IMR-90 (cell line): Measurements from ENCODE around the gene ASAH2. TPM values are rescaled to one million over a fixed set of nuclear protein-coding genes. Genes with fewer than 3 reads are reported as not detected.

Source experiments
- ATAC-seq: fragments of 200-7000 bp; cut with Tn5 transposase; 2 replicates; pipeline ENCODE4 v1.9.1; 2020; ENCODE audit warnings: low read depth, mild to moderate bottlenecking, moderate library complexity
- BruUV-seq: library from RNA; stranded (reverse); fragments of 400-500 nt; replicated peaks from 2 replicates; lab custom pipeline; 2021; lab: Mats Ljungman, UMichigan
- CTCF ChIA-PET: fragments of 300-600 bp; formaldehyde crosslinking; extraction: SDS; loops from one replicate; lab custom pipeline; 2021; ENCODE audit warnings: antibody characterized with exemption; lab: Yijun Ruan, JAX
- POLR2A ChIA-PET: fragments of 300-600 bp; sonication (Branson Sonifier 250); formaldehyde crosslinking; loops from one replicate; lab custom pipeline; 2022; ENCODE audit warnings: antibody characterized with exemption; ENCODE audit not compliant: unreplicated experiment; lab: Charles Lee
- DNase-seq: peaks from one replicate; pipeline ENCODE4 v3.0.0; 2013
- H2AFZ ChIP-seq: replicated peaks from 2 replicates; pipeline ENCODE3; 2013; ENCODE audit warnings: low read length, mild to moderate bottlenecking; ENCODE audit not compliant: poor library complexity
- H2AK5ac ChIP-seq: 2 replicates; pipeline ENCODE4 v1.6.1; 2013; ENCODE audit warnings: low read depth, low read length, inconsistent platforms
- H2AK9ac ChIP-seq: replicated peaks from 2 replicates; pipeline ENCODE3; 2013; ENCODE audit warnings: mild to moderate bottlenecking, low read depth, low read length, moderate library complexity; ENCODE audit not compliant: poor library complexity
- H2BK120ac ChIP-seq: 2 replicates; pipeline ENCODE4 v1.6.1; 2013; ENCODE audit warnings: low read depth, low read length, inconsistent platforms
- H2BK15ac ChIP-seq: 3 replicates; pipeline ENCODE4 v1.6.1; 2013; ENCODE audit warnings: low read depth, low read length, inconsistent platforms
- H2BK20ac ChIP-seq: 2 replicates; pipeline ENCODE4 v1.6.1; 2013; ENCODE audit warnings: low read depth, mild to moderate bottlenecking, inconsistent platforms, low read length, moderate library complexity
- H2BK5ac ChIP-seq: 2 replicates; pipeline ENCODE4 v1.6.1; 2013; ENCODE audit warnings: mild to moderate bottlenecking, low read depth, low read length, inconsistent platforms; ENCODE audit not compliant: poor library complexity, severe bottlenecking
- H3K14ac ChIP-seq: replicated peaks from 2 replicates; pipeline ENCODE4 v1.6.1; 2013; ENCODE audit warnings: low read depth, low read length, inconsistent platforms
- H3K18ac ChIP-seq: 2 replicates; pipeline ENCODE4 v1.6.1; 2013; ENCODE audit warnings: low read depth, low read length, control low read depth
- H3K23ac ChIP-seq: 2 replicates; pipeline ENCODE4 v1.6.1; 2013; ENCODE audit warnings: low read depth, low read length, inconsistent platforms
- H3K27ac ChIP-seq: 2 replicates; pipeline ENCODE4 v1.5.1; 2013; ENCODE audit warnings: mild to moderate bottlenecking, control low read depth, low read length; ENCODE audit not compliant: insufficient read depth
- H3K27me3 ChIP-seq: 2 replicates; pipeline ENCODE4 v1.6.1; 2013; ENCODE audit warnings: low read length; ENCODE audit not compliant: control insufficient read depth, insufficient read depth
- H3K36me3 ChIP-seq: 2 replicates; pipeline ENCODE4 v1.6.1; 2013; ENCODE audit warnings: low read length, mixed read lengths; ENCODE audit not compliant: control insufficient read depth, insufficient read depth
- H3K4ac ChIP-seq: 2 replicates; pipeline ENCODE4 v1.6.1; 2013; ENCODE audit warnings: low read depth, low read length, inconsistent platforms
- H3K4me1 ChIP-seq: 2 replicates; pipeline ENCODE4 v1.6.1; 2013; ENCODE audit warnings: low read length, mixed read lengths; ENCODE audit not compliant: control insufficient read depth, insufficient read depth
- H3K4me2 ChIP-seq: 2 replicates; pipeline ENCODE4 v1.6.1; 2013; ENCODE audit warnings: low read depth, mild to moderate bottlenecking, control low read depth, low read length, moderate library complexity
- H3K4me3 ChIP-seq: 2 replicates; pipeline ENCODE4 v1.5.1; 2013; ENCODE audit warnings: low read depth, mild to moderate bottlenecking, control low read depth, low read length, moderate library complexity; ENCODE audit not compliant: insufficient read depth
- H3K56ac ChIP-seq: 2 replicates; pipeline ENCODE4 v1.6.1; 2013; ENCODE audit warnings: low read length, inconsistent platforms; ENCODE audit not compliant: insufficient read depth; ENCODE audit errors: extremely low read depth
- H3K79me1 ChIP-seq, 2 experiments: 2 replicates each; pipeline ENCODE4 v1.6.1; 2013; ENCODE audit warnings: low read length in 2 of 2, inconsistent platforms in 1 of 2, low read depth in 1 of 2
- H3K9ac ChIP-seq: 2 replicates; pipeline ENCODE4 v1.6.1; 2013; ENCODE audit warnings: low read depth, low read length, control low read depth
- H3K9me1 ChIP-seq: 2 replicates; pipeline ENCODE4 v1.6.1; 2013; ENCODE audit warnings: low read length, inconsistent platforms; ENCODE audit not compliant: insufficient read depth
- H3K9me3 ChIP-seq: 2 replicates; pipeline ENCODE4 v1.6.1; 2013; ENCODE audit warnings: low read length; ENCODE audit not compliant: control insufficient read depth, insufficient read depth
- H4K20me1 ChIP-seq: 2 replicates; pipeline ENCODE4 v1.6.1; 2013; ENCODE audit warnings: low read length, inconsistent platforms; ENCODE audit not compliant: insufficient read depth
- H4K5ac ChIP-seq: 2 replicates; pipeline ENCODE4 v1.6.1; 2013; ENCODE audit warnings: mild to moderate bottlenecking, low read depth, low read length, control low read depth
- H4K8ac ChIP-seq, 2 experiments: 2 replicates each; pipeline ENCODE4 v1.6.1; 2013; ENCODE audit warnings: low read depth in 2 of 2, low read length in 2 of 2, control low read depth in 1 of 2, inconsistent platforms in 1 of 2
- H4K91ac ChIP-seq: 2 replicates; pipeline ENCODE4 v1.6.1; 2013; ENCODE audit warnings: low read depth, low read length, inconsistent platforms; ENCODE audit not compliant: insufficient read depth
- BHLHE40 ChIP-seq: fragments of 150-350 bp; IDR thresholded peaks from 2 replicates; pipeline ENCODE4 v1.6.1; 2016; ENCODE audit warnings: mild to moderate bottlenecking, low read depth, low read length
- FOS ChIP-seq: fragments of 150-350 bp; IDR thresholded peaks from 2 replicates; pipeline ENCODE4 v1.6.1; 2016; ENCODE audit warnings: low read depth, low read length
- MAZ ChIP-seq: IDR thresholded peaks from 2 replicates; pipeline ENCODE4 v1.6.1; 2012; ENCODE audit warnings: low read depth, mild to moderate bottlenecking, low read length, improper control_type of control experiment, moderate library complexity, borderline replicate concordance
- MXI1 ChIP-seq: IDR thresholded peaks from 2 replicates; pipeline ENCODE4 v1.6.1; 2012; ENCODE audit warnings: low read depth, mild to moderate bottlenecking, low read length, moderate library complexity, borderline replicate concordance
- POLR2A ChIP-seq: IDR thresholded peaks from 2 replicates; pipeline ENCODE4 v1.6.1; 2012; ENCODE audit warnings: mild to moderate bottlenecking, low read depth, low read length
- RFX5 ChIP-seq: IDR thresholded peaks from 2 replicates; pipeline ENCODE4 v1.8.0; 2012; ENCODE audit warnings: low read depth, mild to moderate bottlenecking, low read length, moderate library complexity
- SMC3 ChIP-seq: fragments of 150-350 bp; IDR thresholded peaks from 2 replicates; pipeline ENCODE4 v1.6.1; 2016; ENCODE audit warnings: low read depth, mild to moderate bottlenecking, antibody characterized with exemption, low read length, moderate library complexity
- WGBS, 2 experiments: methylation state at CpG; one replicate each; pipeline versions ENCODE4 v1.1.5 to v1.1.7; 2013; ENCODE audit warnings: missing lambda C conversion rate in 2 of 2; ENCODE audit not compliant: insufficient read length in 1 of 2; ENCODE audit errors: extremely low coverage in 2 of 2; 5-methylcytosine and 5-hydroxymethylcytosine counted together
- dilution Hi-C: fragments of 300-500 bp; cut with HindIII; formaldehyde crosslinking; loops from one replicate; pipeline ENCODE4 v1.14.3; 2018; ENCODE audit warnings: low sequenced_read_pairs; ENCODE audit not compliant: unreplicated experiment
- in situ Hi-C: fragments of 300-500 bp; cut with MboI; formaldehyde crosslinking; loops from 3 replicates; pipeline ENCODE4 v1.14.3; 2019; ENCODE audit warnings: low sequenced_read_pairs, inconsistent platforms, mixed read lengths
- intact Hi-C: fragments of 100-400 bp; cut with micrococcal nuclease; formaldehyde crosslinking; loops from 2 replicates; pipeline ENCODE4 v1.10.0; 2022
- polyA plus RNA-seq, 3 experiments: library from polyadenylated mRNA; depleted of rRNA; stranded (reverse); fragments of >200 nt; gene quantifications; 2 replicates each; pipeline ENCODE4 v1.2.3, GENCODE V29; 2012; ENCODE audit warnings: low replicate concordance in 1 of 3
- total RNA-seq: library from RNA; depleted of rRNA; stranded (reverse); fragments of >200 nt; gene quantifications from 2 replicates; pipeline ENCODE4 v1.2.3, GENCODE V29; 2012

The ASAH2 gene
- total and polyA plus RNA-seq, 2 of the 4 experiments (the other 2 are of a cell fraction) = 0.18 to 0.31 TPM

DNA sequence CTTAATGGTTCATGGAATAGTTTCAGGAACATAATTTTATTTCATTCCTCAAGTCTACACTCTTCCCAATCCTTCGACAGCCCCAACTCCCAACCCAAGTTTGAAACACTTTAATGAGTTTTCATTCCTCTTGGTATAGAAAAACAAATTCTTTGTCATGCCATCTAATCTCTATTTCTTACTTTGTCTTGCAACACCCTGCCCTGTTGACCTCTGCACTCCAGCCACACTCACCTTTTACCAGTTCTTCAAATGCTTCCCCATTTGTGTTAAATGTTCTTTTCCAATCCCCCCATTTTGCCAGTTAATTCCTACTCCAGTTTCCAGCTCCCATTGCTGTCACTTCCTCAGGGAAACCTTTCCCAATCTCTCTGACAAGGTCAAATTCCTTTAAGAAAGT, 21.9 kb downstream of the ASAH2 start:
- no peak overlapping the region for H4K8ac ChIP-seq
- dilution Hi-C loops = no loop called here

More for the DNA sequence above, 21.9 kb downstream of the ASAH2 start:
- 50% methylated on average over 1 of the region's 1 CpG; no CpG with 5 or more reads in 1 of the 2 experiments for WGBS, 2 experiments
- no peak overlapping the region for H3K27ac ChIP-seq
- intact Hi-C loops = loop anchor here (10.0 kb wide), 1 partner anchor 395 kb away; the partner anchor contains the start of gene SGMS1
- H3K9me3 ChIP-seq = no peaks in the 10 kb centered on the region
- ChIA-PET CTCF (no interaction called here), POLR2A (no interaction called here)
- H3K36me3 ChIP-seq = no peaks in the 10 kb centered on the region
- H4K91ac ChIP-seq = no peak overlapping the region
- H3K23ac ChIP-seq = no peak overlapping the region
- H3K4me2 ChIP-seq = no peak overlapping the region
- no peak overlapping the region for H3K18ac ChIP-seq
- no peak for ATAC-seq
- H3K9me1 ChIP-seq = no peaks in the 10 kb centered on the region
- no peaks in the 10 kb centered on the region for H4K20me1 ChIP-seq
- DNase-seq = no peak
- H3K4ac ChIP-seq = no peak overlapping the region
- no peak overlapping the region for H2BK5ac ChIP-seq
- no peaks in the 10 kb centered on the region for H3K79me1 ChIP-seq
- peaks cover 31% of the 10 kb centered on the region for H3K27me3 ChIP-seq
- H3K4me1 ChIP-seq = no peaks in the 10 kb centered on the region
- no peak overlapping the region for H3K56ac ChIP-seq
- H4K5ac ChIP-seq = no peak overlapping the region
- no peak overlapping the region for H2AK5ac ChIP-seq
- no peak overlapping the region for H2BK20ac ChIP-seq
- no peak overlapping the region for H2AFZ ChIP-seq
- in situ Hi-C loops = no loop called here
- BruUV-seq = no TSS peak
- H2BK15ac ChIP-seq = no peak overlapping the region
- no peak overlapping the region for H3K4me3 ChIP-seq
- no peak overlapping the region for H2BK120ac ChIP-seq
- H3K9ac ChIP-seq = no peak overlapping the region
- H3K14ac ChIP-seq = no peak overlapping the region
- H2AK9ac ChIP-seq = no peak overlapping the region
- no peak for TF ChIP-seq POLR2A
- TF ChIP-seq BHLHE40 = no peak
- no peak for TF ChIP-seq FOS
- TF ChIP-seq MXI1 = no peak
- TF ChIP-seq SMC3 = no peak
- no peak for TF ChIP-seq MAZ
- no peak for TF ChIP-seq RFX5
